SIG-M5 (cell line): ENCODE data around the gene LGALS14.

Source experiments
- DNase-seq: peaks from one replicate; lab custom pipeline; 2025; lab: John Stamatoyannopoulos, UW

LGALS14 gene

GRCh38 chr19:39746836-39747529 is 42.7 kb downstream of the LGALS14 start:
- no peak for DNase-seq

GRCh38 chr19:39749981-39750380 is 45.7 kb downstream of the LGALS14 start:
- DNase-seq: no peak

- no peak for DNase-seq
Observed at GRCh38 chr19:39752390-39752789, 48.1 kb downstream of the LGALS14 start.

GRCh38 chr19:39752795-39753194 is 48.5 kb downstream of the LGALS14 start:
- DNase-seq: no peak

GRCh38 chr19:39754544-39754943 is 50.3 kb downstream of the LGALS14 start:
- DNase-seq: no peak

- no peak for DNase-seq
Observed at GRCh38 chr19:39754971-39755370, 50.7 kb downstream of the LGALS14 start.
